ENCODE measurements around the gene SAMSN1. TPM values are rescaled to one million over a fixed set of nuclear protein-coding genes. Genes with fewer than 3 reads are reported as not detected.

The SAMSN1 gene
- total and polyA plus RNA-seq, 3 donors from 2014 or later = 0.71 to 2.2 (median 1.7) TPM

DNA sequence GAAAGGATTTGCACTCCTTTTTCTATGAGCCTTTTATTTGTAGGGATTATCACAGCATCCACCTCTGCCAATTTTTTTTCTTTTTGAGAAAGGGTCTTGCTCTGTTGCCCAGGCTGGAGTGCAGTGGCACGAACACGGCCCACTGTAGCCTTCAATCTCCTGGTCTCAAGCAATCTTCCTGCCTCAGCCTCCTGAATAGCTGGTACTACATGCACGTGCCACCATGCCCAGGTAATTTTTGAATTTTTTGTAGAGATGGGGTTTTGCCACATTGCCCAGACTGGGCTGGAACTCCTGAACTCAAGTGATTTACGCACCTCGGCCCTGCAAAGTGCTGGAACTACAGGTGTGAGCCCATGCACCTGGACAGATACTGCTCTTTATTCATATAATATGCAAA, 2.1 kb downstream of the SAMSN1 start:
- H3K4me1 ChIP-seq = no peaks in the 10 kb centered on the region
- H3K9me3 ChIP-seq = no peaks in the 10 kb centered on the region
- TF ChIP-seq POLR2A (IDR thresholded peaks at IDR 0.05) = no peak
- TF ChIP-seq, protein P1, sequence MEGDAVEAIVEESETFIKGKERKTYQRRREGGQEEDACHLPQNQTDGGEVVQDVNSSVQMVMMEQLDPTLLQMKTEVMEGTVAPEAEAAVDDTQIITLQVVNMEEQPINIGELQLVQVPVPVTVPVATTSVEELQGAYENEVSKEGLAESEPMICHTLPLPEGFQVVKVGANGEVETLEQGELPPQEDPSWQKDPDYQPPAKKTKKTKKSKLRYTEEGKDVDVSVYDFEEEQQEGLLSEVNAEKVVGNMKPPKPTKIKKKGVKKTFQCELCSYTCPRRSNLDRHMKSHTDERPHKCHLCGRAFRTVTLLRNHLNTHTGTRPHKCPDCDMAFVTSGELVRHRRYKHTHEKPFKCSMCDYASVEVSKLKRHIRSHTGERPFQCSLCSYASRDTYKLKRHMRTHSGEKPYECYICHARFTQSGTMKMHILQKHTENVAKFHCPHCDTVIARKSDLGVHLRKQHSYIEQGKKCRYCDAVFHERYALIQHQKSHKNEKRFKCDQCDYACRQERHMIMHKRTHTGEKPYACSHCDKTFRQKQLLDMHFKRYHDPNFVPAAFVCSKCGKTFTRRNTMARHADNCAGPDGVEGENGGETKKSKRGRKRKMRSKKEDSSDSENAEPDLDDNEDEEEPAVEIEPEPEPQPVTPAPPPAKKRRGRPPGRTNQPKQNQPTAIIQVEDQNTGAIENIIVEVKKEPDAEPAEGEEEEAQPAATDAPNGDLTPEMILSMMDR (IDR thresholded peaks at IDR 0.05) = no peak
- H3K4me3 ChIP-seq = no peak overlapping the region
- 85 to 92% methylated on average over 5 of the region's 5 CpGs for WGBS, 2 donors
- no peak for DNase-seq
- H3K27me3 ChIP-seq = no peaks in the 10 kb centered on the region
- no peaks in the 10 kb centered on the region for H3K36me3 ChIP-seq (ENCODE audit: low read depth, missing control alignments)
- H3K27ac ChIP-seq = no peak overlapping the region
- intact Hi-C loops (cut with DNase I; ENCODE audit: low total_unique reads) = no loop called here

DNA sequence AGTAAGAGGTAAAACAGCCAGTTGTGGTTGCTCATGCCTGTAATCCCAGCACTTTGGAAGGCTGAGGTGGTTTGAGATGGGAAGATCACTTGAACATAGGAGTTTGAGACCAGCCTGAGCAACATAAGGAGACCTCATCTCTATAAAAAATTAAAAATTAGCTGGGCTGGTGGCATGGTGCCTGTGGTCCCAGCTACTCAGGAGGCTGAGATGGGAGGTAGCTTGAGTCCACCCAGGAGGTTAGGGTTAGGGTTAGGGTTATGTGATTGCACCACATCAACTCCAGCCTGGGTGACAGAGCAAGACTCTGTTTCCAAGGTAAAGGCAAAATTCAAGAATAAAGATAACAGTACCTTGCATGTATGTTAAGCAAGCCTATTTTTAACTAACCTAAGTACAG, 3.5 kb downstream of the SAMSN1 start:
- Histone ChIP-seq H3K27me3 (no peaks in the 10 kb centered on the region), H3K36me3 (ENCODE audit: low read depth, missing control alignments) (no peaks in the 10 kb centered on the region), H3K4me3 (no peak overlapping the region), H3K4me1 (no peaks in the 10 kb centered on the region), H3K9me3 (no peaks in the 10 kb centered on the region), H3K27ac (no peak overlapping the region)
- DNase-seq = no peak
- TF ChIP-seq, protein P1 (IDR thresholded peaks at IDR 0.05) = no peak
- no peak for TF ChIP-seq POLR2A (IDR thresholded peaks at IDR 0.05)
- intact Hi-C loops (cut with DNase I; ENCODE audit: low total_unique reads) = no loop called here

DNA sequence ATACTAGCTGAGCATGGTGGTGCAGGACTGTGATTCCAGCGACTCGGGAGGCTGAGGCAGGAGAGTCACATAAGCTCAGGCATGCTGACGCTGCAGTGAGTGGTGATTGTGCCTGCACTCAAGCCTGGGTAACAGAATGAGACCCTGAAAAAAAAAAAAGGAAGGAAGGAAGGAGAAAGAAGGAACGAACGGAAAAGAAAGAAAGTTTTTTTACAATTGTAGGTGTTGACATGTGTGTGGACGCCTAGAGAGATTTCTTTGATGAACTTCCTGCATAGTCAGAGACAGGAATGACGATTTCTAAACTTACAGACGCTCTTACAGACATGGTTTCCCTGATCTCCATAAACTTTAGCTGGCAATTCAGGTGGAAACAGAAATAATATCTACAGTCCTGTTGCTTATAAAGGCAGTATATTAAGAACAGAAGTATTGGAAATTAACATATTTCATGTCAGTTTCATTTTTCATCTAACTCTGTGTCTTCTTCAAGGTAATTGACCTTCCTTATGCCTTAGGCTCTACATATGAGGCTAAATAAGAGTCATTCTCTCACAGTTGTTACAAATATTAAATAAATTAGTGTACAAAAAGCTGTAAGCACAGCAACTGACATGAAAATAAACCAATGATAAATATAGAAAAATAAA, 4.1 kb downstream of the SAMSN1 start:
- Histone ChIP-seq H3K27ac (no peak overlapping the region), H3K4me3 (no peak overlapping the region), H3K4me1 (no peaks in the 10 kb centered on the region), H3K36me3 (ENCODE audit: low read depth, missing control alignments) (no peaks in the 10 kb centered on the region), H3K27me3 (no peaks in the 10 kb centered on the region), H3K9me3 (no peaks in the 10 kb centered on the region)
- no peak for DNase-seq
- no peak for TF ChIP-seq POLR2A (IDR thresholded peaks at IDR 0.05)
- TF ChIP-seq, protein P1 (IDR thresholded peaks at IDR 0.05) = no peak
- 64 to 66% methylated on average over 8 of the region's 8 CpGs for WGBS, 2 donors
- intact Hi-C loops (cut with DNase I; ENCODE audit: low total_unique reads) = no loop called here

GRCh38 chr21:14538483-14538882, 7.6 kb downstream of the SAMSN1 start:
- H3K36me3 ChIP-seq (ENCODE audit: low read depth, missing control alignments) = no peaks in the 10 kb centered on the region
- H3K9me3 ChIP-seq = no peaks in the 10 kb centered on the region
- no peaks in the 10 kb centered on the region for H3K27me3 ChIP-seq
- DNase-seq = no peak
- H3K4me1 ChIP-seq = no peaks in the 10 kb centered on the region
- no peak overlapping the region for H3K4me3 ChIP-seq
- H3K27ac ChIP-seq = no peak overlapping the region
- TF ChIP-seq, protein P1 (IDR thresholded peaks at IDR 0.05) = no peak
- TF ChIP-seq POLR2A (IDR thresholded peaks at IDR 0.05) = no peak
- intact Hi-C loops (cut with DNase I; ENCODE audit: low total_unique reads) = no loop called here

DNA sequence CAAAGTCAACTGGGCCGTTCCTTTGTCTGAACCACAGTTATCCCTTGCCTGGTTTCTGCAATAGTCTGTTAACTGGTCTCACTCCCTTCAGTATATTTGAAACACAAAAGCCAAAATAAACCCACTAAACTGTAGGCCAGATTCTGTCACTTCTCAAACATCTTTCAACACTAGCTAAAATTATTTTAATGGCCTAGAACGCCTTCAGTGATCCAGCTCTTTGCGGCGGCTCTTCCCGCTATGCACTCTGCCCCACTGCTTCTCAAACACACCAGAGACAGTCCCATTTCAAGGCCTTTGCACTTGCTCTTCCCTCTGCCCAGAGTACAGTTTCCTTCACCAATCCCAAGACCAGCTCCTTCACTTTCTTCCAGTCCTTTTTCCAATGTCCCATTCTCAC, 9.2 kb downstream of the SAMSN1 start:
- intact Hi-C loops (cut with DNase I; ENCODE audit: low total_unique reads) = no loop called here
- TF ChIP-seq, protein P1 (IDR thresholded peaks at IDR 0.05) = no peak
- no peak for TF ChIP-seq POLR2A (IDR thresholded peaks at IDR 0.05)
- H3K27ac ChIP-seq = no peak overlapping the region
- no peaks in the 10 kb centered on the region for H3K4me1 ChIP-seq
- DNase-seq = no peak
- no peaks in the 10 kb centered on the region for H3K36me3 ChIP-seq (ENCODE audit: low read depth, missing control alignments)
- no peaks in the 10 kb centered on the region for H3K9me3 ChIP-seq
- H3K4me3 ChIP-seq = no peak overlapping the region
- 93 to 96% methylated on average over 5 of the region's 5 CpGs for WGBS, 2 donors
- H3K27me3 ChIP-seq = no peaks in the 10 kb centered on the region
